NOMO-1 treated with DMSO at 0.1 percent for 48 hours (cell line): ENCODE measurements around the gene ATP5IF1.

Source experiments
- DNase-seq: peaks from one replicate; lab custom pipeline; 2025; ENCODE audit not compliant: unreplicated experiment; lab: John Stamatoyannopoulos, UW

Gene ATP5IF1

DNA sequence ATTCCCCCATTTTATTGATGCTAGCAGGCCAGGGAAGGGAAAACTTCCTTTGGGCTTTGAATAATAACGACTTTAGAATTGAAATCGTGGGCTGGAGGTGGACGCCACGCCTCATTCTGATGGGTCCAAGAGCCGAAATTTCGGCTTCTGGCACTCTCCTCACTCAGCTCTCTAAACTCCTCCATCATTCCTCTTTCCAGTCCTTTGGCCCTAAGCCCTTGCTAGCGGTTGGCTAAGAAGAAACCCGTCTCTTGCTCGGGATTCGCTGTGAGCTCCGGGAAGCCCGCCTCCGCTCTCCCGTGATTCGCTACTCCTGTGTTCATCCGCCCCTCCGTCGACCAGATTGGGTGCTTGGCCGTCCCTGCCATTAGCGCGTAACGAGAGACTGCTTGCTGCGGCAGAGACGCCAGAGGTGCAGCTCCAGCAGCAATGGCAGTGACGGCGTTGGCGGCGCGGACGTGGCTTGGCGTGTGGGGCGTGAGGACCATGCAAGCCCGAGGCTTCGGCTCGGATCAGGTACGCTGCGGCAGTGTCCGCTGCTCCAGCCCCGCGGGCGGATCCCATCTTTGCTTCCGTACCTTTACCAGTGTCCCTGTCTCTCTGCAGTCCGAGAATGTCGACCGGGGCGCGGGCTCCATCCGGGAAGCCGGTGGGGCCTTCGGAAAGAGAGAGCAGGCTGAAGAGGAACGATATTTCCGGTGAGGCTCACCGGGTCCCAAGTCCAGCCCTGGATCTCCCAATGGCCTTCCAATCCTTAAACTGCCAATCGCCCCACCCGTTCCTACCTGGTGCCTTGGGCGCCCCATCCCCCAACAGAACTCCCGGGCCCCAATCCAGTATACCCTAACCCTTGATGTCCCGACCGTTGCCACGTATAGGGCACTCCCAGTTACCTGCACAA, at the start of gene ATP5IF1:
TSS of gene ATP5IF1 (plus strand) at position 370 of the 901 bp plus-strand sequence. CDS start at position 430, 60 bp downstream.
- peak; percentile 99 for DNase-seq

- peak; percentile 76 for DNase-seq
Observed at GRCh38 chr1:28190337-28190979, 45.5 kb upstream of the ATP5IF1 start.

DNA sequence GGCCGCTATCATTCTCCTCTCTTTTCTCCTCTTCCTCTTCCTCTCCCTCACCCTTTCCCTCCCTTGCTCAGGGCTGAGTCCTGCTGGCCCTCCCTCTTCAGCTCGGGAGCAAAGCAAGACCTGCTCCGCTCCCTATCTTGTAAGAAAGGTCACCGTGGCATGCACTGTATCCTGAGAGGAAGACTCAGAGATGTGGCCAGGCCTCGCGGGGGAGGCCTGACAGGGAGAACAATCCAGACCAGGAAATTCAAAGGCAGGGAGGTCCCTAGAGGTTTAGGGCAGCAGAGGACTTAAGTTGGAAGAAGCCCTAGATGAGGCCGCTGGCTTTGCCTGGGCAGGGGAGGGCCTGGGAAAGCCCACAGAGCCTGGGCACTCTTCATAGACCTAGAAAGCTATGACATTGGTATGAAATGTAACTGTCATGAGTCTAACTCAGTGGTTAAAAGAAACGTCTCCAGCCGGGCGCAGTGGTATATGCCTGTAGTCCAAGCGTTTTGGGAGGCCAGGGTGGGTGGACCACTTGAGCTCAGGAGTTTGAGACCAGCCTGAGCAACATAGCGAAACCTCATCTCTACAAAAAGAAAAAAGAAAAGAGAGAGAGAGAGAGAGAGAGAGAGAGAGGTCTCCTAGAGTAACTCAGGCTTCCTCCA, 44.8 kb upstream of the ATP5IF1 start:
- DNase-seq = no peak

- DNase-seq = no peak
Observed at GRCh38 chr1:28193701-28194161, 42.2 kb upstream of the ATP5IF1 start.

- no peak for DNase-seq
Observed at GRCh38 chr1:28194326-28195035, 41.4 kb upstream of the ATP5IF1 start.

DNA sequence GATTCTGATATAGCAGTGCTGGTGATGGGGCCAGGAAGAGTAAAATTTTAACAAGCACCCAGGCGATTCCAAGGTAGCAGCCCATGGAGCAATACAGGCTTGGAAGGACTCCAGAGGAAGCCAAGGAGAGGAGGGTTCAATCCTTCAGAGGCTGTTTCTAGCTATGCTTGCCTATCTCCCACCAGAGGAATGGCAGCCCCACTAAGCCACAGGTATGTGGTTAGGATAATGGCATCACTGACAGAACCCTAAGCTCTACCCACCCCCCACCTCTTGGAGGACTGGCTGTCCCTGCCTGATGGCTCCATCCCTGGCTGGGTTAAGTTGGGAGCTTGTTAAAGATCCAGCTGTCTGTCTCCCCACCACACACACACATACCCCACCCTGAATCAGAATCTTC, 40.1 kb upstream of the ATP5IF1 start:
- no peak for DNase-seq

GRCh38 chr1:28196330-28196729, 39.6 kb upstream of the ATP5IF1 start:
- no peak for DNase-seq

GRCh38 chr1:28197682-28198415, 38.1 kb upstream of the ATP5IF1 start:
- DNase-seq = no peak

DNA sequence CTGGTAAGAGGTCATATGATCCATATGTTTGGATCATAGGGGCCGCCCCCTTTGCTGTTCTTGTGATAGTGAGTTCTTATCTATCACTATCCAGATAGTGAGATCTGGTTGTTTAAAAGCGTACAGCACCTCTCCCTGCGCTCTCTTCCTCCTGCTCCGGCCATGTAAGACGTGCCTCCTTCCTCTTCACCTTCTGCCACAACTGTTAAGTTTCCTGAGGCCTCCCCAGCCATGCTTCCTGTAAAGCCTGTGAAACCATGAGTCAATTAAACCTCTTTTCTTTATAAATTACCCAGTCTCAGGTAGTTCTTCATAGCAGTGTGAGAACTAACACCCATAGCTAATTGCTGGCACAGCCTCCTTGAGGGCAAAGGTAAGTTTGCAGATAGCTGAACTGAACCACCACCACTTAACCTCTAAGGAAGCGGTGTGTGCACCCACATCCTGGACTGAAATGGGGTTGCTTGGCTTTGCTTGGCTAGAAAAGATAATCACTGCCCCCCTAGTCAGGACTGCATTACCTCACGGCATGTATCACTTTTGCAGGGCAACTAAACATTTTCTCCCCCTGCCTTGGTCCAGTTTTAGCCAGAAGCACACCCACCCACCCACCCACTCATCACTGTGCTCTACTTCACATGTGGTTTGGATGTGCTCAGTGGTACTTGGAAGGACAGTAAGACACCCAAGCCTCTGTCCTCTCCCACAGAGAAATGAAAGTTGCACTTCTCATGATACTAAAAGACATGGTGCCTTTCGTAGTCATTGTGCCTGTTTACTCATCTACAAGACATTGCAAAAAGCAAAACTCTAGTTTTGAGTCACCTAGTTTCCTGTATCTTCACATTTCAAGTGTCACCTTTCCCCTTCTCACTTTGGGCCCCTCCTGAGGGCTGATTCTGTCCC, 36.3 kb upstream of the ATP5IF1 start:
- no peak for DNase-seq

DNA sequence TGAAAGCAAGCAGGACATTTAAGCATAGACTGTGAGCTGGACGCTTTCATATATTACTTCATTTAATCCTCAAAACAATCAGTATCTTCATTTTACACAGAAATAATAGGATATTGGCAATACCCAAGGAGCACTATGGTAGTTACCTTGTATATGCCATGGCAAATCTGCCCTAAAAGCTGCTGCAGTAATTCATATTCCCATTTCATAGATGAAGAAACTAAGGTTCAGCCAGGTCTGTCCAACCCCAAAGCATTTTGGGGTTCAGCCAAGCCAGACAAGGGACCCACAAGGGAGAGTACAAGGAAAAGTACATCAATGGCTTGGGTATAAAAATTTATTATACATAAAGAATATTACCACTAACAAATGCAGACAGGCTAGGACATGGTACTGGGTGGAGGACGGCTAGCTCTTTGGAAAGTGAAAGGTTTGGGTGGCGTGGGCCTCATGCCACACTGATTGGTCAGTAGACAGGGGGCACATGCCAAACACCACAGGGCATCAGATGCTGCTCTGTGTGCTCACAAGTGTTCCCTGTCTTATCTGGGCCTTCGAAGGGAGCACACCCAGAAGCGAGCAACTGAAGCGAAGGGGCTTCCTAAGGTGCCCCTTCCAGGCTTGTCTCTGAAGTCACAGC, 35.6 kb upstream of the ATP5IF1 start:
- no peak for DNase-seq

DNA sequence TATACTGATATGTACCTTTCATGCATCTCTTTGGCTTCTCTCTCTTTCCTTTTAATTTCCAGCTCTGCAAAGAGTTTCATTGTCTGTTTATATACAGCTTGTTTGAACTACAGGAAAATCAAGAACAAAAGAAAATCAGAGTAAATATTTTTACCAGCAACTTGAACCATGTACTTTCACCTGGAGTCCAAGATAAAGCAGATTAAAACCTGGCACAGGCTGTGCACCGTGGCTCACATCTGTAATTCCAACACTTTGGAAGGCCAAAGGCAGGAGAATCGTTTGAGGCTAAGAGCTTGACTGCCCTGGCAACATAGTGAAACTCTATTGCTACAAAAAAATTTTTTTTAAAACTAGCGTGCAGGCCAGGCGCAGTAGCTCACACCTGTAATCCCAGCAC, 30.7 kb upstream of the ATP5IF1 start:
- DNase-seq = no peak

DNA sequence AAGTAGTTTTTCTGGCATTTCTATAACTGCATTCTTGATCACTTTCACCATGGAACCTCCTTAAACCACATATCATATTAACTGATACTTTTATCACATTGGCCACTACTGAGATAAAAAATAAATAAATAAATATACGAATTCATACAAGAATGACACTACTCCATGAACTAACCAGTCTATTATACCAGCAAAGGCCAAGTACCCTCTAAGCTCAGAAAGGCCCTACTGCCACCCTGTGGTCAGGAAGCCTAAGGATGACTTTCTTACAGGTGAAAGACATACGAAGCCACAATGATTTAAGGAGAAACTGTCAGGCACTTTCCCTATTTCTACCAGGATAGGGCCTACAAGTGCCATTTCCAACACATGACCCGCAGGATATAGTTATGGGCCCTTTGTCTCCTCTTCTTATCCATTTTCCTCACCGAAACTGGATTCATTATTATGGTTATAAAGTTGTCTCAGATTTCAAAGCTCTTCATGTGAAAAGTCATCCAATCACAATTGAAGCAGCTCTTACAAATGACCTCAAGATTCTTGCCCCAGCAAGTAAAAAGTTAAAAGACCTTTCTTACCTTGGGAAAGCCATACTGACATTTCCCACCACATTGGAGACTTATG, 27.0 kb upstream of the ATP5IF1 start:
- DNase-seq = peak; percentile 76

DNA sequence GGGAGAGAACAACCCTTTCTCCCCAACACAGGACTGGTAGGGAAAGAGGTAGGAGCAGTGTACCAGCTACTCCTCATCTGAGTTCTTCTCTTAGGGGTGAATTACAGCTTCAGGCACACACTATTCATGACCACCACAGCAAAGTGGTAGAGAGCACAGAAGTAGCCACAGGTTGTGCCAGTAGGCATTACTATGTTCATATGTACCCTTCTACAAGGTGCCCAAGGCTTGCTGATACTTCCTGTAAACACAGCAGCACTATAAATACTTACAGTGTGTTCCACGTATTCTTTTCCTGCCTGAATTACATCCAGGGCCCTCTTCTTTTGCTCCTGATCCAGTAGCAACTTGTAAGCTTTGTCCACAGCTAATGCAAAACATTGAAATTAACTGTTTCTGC, 26.2 kb upstream of the ATP5IF1 start:
- DNase-seq = no peak

- DNase-seq = no peak
Observed at GRCh38 chr1:28213315-28213714, 22.6 kb upstream of the ATP5IF1 start.

- DNase-seq = no peak
Observed at GRCh38 chr1:28229089-28229488, 6.8 kb upstream of the ATP5IF1 start.

DNA sequence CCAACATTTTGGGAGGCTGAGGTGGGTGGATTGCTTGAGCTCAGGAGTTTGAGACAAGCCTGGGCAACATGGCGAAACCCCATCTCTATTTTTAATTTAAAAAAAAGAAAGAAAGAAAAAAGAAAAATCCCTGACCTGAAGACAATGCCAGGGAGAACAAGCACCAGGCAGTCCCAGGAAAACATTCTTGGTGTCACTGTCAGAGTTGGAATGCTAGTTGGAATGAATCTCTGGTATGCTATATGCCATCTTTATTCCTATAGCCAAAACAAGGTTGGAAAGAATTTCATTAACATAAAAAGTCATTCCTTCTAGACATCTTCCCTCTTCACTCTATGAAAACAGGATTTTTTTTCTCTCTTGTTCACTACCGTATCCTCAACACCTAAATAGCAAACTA, 5.9 kb upstream of the ATP5IF1 start:
- no peak for DNase-seq

DNA sequence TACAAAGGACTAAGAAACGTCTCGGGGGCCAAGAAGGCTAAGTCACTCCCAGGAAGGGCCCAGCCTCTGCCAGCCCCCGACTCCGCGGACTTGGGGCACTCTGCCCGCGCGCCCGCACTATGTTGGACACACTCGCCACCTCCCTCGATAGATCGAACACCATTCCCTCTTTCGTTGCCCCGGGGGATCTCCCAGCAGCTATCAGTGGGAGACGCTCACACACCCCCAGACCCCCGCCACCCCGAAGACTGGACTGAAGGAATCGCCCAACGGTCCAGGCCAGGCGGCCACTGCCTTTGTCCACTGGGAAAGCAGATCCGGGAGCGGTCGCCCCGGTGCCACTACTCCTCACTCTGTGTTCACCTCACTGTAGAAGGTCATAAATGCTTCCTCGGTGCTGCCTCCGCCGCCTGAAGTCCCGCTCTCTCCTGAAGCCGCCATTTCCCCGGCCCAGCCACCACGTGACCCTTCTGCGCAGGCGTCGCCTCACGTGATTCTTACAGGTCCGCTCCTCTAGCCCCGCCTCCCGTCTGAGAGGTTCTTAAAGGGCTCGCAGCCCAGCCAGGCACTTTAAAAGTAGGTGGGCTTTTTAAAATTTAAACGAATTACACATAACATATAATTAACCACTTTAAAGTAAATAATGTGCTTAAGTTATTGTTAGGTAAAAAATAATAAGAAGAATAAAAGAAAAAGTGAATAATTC, 3.2 kb upstream of the ATP5IF1 start, which contains the start of gene DNAJC8:
TSS of gene DNAJC8 (minus strand) at position 472 of the 706 bp plus-strand sequence. CDS start at position 441, 31 bp downstream.
- peak; percentile 89 for DNase-seq

DNA sequence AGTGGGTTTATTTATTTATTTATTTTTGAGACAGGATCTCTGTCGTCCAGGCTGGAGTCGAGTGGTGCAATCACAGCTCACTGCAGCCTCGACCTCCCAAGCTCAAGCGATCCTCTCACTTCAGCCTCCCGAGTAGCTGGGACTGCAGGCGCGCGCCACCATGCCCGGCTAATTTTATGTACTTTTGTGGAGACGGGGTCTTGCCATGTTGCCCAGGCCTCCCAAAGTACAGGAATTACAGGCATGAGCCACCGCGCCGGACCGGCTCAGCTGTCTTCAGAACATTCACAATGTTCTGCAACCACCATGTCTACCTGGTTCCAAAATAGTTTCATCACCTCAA, 2.7 kb upstream of the ATP5IF1 start:
- no peak for DNase-seq
